HG02763 (cell line): ENCODE data around the gene LRRC27.

Experiments
- ATAC-seq: cut with Tn5 transposase; IDR thresholded peaks from one replicate; pipeline ENCODE4 v1.9.1; 2021; ENCODE audit warnings: mild to moderate bottlenecking, moderate library complexity; ENCODE audit not compliant: unreplicated experiment

LRRC27 gene

GRCh38 chr10:132399117-132400035 is 67.4 kb downstream of the LRRC27 start:
- ATAC-seq, result no peak

GRCh38 chr10:132400041-132400546 is 68.1 kb downstream of the LRRC27 start:
- ATAC-seq, result no peak

GRCh38 chr10:132400547-132401151 is 68.7 kb downstream of the LRRC27 start:
- no peak for ATAC-seq

- ATAC-seq, result no peak
Measured at GRCh38 chr10:132401401-132402118, 69.6 kb downstream of the LRRC27 start.

- ATAC-seq, result no peak
Measured at GRCh38 chr10:132402781-132403241, 70.8 kb downstream of the LRRC27 start.

GRCh38 chr10:132403511-132404168 is 71.6 kb downstream of the LRRC27 start:
- ATAC-seq, result no peak

GRCh38 chr10:132404169-132404880 is 72.3 kb downstream of the LRRC27 start:
- ATAC-seq, result no peak

GRCh38 chr10:132404911-132405462 is 73.0 kb downstream of the LRRC27 start:
- ATAC-seq, result no peak

GRCh38 chr10:132405463-132405991 is 73.5 kb downstream of the LRRC27 start:
- ATAC-seq, result no peak

GRCh38 chr10:132406181-132406580 is 74.2 kb downstream of the LRRC27 start:
- ATAC-seq, result no peak

- no peak for ATAC-seq
Measured at GRCh38 chr10:132406750-132407149, 74.8 kb downstream of the LRRC27 start.

- ATAC-seq, result no peak
Measured at GRCh38 chr10:132407243-132407746, 75.3 kb downstream of the LRRC27 start.

- ATAC-seq, result no peak
Measured at GRCh38 chr10:132407846-132408278, 75.9 kb downstream of the LRRC27 start.

- no peak for ATAC-seq
Measured at GRCh38 chr10:132408367-132408781, 76.4 kb downstream of the LRRC27 start.

GRCh38 chr10:132408823-132409666 is 77.1 kb downstream of the LRRC27 start:
- no peak for ATAC-seq

GRCh38 chr10:132409667-132410028 is 77.7 kb downstream of the LRRC27 start:
- ATAC-seq, result no peak

GRCh38 chr10:132410056-132410778 is 78.2 kb downstream of the LRRC27 start:
- no peak for ATAC-seq
